A549 (cell line): ENCODE data around the gene TFCP2.

ENCODE experiments used
- CHD4 ChIP-seq: fragments of 200-600 bp; sonication (generic); IDR thresholded peaks from 2 replicates; pipeline ENCODE4 v1.6.1; 2016; ENCODE audit warnings: antibody characterized with exemption, mild to moderate bottlenecking, borderline replicate concordance
- HEYL ChIP-seq: fragments of 250-450 bp; sonication (Bioruptor Pico); IDR thresholded peaks from 2 replicates; pipeline ENCODE4 v1.8.0; 2021; ENCODE audit warnings: mild to moderate bottlenecking, moderate library complexity
- TF ChIP-seq, protein P1 (sequence below): fragments of >200 bp; sonication (Bioruptor Twin); formaldehyde crosslinking; IDR thresholded peaks from 3 replicates; pipeline ENCODE4 v1.5.1; 2016

DNA sequence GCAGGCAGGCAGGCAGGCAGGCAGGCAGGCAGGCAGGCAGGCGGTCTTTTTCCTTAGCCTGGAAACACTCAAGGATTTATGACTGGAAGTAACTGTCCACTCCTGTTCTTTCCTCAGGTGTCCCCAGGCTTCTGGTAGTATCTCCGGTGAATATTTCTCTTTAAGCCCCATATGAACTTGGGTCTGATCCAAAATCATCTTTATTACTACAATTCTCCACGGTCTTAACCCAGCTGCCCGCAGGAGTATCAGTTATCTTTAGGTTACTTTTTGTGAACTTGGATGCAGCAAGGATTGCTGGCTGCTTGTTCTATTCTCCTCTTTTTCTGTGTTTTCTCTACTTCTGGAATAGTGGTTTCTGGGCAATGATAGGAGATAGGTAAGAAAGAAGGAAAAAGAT, 92.8 kb downstream of the TFCP2 start:
- TF ChIP-seq, protein P1, sequence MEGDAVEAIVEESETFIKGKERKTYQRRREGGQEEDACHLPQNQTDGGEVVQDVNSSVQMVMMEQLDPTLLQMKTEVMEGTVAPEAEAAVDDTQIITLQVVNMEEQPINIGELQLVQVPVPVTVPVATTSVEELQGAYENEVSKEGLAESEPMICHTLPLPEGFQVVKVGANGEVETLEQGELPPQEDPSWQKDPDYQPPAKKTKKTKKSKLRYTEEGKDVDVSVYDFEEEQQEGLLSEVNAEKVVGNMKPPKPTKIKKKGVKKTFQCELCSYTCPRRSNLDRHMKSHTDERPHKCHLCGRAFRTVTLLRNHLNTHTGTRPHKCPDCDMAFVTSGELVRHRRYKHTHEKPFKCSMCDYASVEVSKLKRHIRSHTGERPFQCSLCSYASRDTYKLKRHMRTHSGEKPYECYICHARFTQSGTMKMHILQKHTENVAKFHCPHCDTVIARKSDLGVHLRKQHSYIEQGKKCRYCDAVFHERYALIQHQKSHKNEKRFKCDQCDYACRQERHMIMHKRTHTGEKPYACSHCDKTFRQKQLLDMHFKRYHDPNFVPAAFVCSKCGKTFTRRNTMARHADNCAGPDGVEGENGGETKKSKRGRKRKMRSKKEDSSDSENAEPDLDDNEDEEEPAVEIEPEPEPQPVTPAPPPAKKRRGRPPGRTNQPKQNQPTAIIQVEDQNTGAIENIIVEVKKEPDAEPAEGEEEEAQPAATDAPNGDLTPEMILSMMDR = no peak
- TF ChIP-seq HEYL = no peak
- no peak for TF ChIP-seq CHD4
